GM18511 (cell line): ENCODE measurements around the gene ANGPTL3.
"Not testable (repeated sequence)": the region's sequence is repeated elsewhere in the genome, so short reads cannot be mapped to it uniquely, and the experiment has no call there.

ENCODE experiments used
- ATAC-seq: cut with Tn5 transposase; IDR thresholded peaks from one replicate; pipeline ENCODE4 v1.9.1; 2021; ENCODE audit warnings: mild to moderate bottlenecking, moderate library complexity; ENCODE audit not compliant: unreplicated experiment

The ANGPTL3 gene, protein sequence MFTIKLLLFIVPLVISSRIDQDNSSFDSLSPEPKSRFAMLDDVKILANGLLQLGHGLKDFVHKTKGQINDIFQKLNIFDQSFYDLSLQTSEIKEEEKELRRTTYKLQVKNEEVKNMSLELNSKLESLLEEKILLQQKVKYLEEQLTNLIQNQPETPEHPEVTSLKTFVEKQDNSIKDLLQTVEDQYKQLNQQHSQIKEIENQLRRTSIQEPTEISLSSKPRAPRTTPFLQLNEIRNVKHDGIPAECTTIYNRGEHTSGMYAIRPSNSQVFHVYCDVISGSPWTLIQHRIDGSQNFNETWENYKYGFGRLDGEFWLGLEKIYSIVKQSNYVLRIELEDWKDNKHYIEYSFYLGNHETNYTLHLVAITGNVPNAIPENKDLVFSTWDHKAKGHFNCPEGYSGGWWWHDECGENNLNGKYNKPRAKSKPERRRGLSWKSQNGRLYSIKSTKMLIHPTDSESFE

DNA sequence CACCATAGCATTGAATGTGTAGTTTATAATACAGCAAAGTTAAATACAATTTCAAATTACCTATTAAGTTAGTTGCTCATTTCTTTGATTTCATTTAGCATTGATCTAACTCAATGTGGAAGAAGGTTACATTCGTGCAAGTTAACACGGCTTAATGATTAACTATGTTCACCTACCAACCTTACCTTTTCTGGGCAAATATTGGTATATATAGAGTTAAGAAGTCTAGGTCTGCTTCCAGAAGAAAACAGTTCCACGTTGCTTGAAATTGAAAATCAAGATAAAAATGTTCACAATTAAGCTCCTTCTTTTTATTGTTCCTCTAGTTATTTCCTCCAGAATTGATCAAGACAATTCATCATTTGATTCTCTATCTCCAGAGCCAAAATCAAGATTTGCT is at the start of gene ANGPTL3:
Gene ANGPTL3, plus strand, starts transcription at position 240 of the 400 bp plus-strand sequence. Its CDS starts 47 bp downstream, at position 287.
- ATAC-seq = no peak

DNA sequence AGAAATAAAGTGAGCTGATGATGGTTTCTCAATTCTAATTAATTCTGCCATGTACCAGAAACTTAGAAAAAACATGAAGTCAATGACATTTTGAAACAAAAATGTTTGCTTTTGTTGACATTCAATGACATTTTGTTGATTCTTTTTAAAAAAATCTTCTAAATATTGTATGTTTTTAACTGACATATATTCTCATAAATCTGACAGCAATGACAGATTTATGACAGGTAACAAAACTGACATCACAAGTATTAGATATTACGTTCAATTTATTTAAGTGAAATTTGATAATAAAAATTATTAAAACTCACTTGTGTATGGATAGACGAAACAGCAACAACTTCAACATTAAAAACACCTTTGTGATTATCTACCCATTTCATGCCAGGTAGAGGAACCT is 36.0 kb upstream of the ANGPTL3 start:
- ATAC-seq = no peak

DNA sequence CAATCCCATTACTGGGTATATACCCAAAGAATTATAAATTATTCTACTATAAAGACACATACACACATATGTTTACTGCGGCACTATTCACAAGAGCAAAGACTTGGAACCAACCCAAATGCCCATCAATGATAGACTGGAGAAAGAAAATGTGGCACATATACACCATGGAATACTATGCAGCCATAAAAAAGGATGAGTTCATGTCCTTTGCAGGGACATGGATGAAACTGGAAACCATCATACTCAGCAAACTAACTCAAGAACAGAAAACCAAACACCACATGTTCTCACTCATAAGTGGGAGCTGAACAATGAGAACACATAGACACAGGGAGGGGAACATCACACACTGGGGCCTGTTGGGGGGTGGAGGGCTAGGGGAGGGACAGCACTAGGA is 30.1 kb upstream of the ANGPTL3 start:
- ATAC-seq = not testable (repeated sequence)

DNA sequence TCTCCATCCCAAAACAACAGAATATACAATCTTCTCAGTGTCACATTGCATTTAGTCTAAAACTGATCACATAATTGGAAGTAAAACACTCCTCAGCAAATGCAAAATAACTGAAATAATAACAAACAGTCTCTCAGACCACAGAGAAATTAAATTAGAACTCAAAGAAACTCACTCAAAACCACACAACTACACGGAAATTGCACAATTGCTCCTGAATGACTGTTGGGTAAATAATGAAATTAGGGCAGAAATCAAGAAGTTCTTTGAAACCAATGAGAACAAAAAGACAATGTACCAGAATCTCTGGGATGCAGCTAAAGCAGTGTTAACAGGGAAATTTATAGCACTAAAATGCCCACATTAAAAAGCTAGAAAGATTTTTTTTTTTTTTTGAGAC is 29.4 kb upstream of the ANGPTL3 start:
- not testable (repeated sequence) for ATAC-seq

DNA sequence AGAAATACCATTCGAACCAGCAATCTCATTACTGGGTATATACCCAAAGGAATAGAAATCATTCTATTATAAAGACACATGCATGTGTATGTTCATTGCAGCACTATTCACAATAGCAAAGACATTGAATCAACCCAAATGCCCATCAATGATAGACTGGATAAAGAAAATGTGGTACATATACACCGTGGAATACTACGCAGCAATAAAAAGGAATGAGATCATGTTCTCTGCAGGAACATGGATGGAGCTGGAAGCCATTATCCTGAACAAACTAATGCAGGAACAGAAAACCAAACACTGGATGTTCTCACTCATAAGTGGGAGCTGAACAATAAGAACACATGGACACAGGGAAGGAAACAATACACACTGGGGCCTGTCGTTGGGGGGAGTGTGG is 25.8 kb upstream of the ANGPTL3 start:
- not testable (repeated sequence) for ATAC-seq

DNA sequence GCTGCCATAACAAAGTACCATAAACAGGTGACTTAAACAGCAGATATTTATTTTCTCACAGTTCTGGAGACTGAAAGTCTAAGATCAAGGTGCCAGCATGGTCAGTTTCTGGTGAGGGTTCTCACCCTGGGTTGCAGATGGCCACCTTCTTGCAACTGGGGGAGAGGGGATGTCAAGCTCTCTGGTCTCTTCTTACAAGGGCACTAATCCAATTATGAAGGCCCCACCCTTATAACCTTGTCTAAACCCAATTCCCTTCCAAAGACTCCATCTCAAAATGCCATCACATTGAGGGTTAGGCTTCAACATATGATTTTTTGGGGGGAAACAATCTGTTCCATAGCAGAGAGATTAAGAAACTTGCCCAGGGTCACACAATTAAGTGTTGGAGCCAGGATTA is 24.8 kb upstream of the ANGPTL3 start:
- no peak for ATAC-seq

DNA sequence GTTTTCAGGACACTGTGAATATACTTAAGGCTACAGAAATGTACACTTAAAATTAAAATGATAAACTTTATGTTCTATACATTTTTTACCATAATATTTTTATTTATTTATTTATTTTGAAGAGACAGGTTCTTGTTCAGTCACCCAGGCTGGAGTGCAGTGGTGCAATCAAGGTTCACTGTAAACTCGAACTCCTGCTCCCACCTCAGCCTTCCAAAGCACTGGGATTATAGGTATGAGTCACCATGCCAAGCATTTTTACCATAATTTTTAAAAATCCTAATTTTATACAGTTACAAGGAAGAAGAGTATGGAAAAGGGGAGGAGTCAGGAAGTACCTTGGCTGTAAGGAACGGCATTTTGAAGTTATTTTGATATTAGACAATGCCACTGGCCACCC is 23.6 kb upstream of the ANGPTL3 start:
- ATAC-seq = no peak

DNA sequence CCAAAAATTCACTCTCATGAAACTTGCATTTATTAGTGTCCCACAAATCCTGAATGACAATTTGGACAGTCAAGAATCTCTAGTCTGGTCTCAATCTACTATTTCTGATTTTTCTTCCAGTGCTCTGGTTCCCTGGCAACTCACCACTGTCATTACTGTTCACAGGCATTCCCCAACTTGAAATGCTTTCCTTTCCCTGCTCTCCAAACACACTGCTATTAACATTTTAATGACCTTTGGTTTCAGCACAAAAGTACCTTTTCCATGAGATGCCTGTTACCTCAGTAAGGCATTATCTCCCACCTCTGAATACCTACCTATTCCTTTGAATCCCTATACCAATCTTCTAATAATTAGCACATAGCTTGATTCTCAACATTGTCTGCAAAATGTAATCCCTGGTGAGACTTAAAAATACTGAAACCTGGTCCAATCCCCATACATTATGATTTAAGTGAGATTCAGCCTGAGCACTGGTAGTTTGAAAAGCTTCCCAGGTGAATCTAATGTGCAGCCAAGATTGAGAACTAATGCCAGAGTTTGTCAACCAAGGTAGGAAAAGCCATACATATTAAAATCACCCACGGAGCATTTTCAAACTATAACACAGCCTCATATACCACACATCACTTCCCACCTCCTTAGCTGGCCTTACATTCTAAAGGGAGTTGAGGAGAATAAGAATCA is 11.7 kb upstream of the ANGPTL3 start:
- ATAC-seq = no peak

DNA sequence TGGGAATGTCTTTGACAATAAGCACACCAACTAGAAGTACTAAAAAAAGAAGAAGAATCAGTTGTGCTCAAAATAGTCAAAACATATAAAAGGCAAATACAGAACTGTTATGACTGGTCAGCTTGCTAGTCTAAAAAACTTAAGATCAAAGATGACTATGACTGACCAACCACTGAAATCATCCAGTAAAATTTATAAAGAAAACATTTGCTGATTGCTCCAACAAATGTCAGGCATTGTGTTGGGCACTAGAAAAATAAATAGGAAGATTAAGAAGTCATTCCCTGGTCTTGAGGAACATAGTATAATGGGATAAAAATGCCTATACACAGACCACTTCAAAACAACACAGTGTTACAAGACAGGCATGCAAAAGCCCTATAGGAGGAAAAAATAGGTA is 9.3 kb upstream of the ANGPTL3 start:
- ATAC-seq = no peak

DNA sequence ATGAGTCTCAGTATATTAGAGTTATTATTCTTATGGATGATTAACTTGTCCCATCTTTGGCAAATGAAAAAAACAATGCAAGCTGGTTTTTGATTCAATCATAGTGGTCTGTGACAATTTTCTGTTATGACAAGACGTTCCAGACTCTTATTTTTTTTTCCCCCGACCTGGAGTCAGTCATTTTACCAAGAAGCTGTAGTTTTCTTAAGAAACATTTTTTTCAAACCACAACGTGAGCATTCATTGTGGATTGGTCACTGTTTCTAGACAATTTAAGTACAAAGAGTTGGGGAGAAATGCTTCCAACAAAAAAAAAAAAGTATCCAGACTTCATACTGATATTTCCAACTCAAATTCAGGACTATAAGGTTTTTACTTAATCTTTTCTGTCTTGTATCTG is 8.0 kb upstream of the ANGPTL3 start:
- ATAC-seq = no peak

DNA sequence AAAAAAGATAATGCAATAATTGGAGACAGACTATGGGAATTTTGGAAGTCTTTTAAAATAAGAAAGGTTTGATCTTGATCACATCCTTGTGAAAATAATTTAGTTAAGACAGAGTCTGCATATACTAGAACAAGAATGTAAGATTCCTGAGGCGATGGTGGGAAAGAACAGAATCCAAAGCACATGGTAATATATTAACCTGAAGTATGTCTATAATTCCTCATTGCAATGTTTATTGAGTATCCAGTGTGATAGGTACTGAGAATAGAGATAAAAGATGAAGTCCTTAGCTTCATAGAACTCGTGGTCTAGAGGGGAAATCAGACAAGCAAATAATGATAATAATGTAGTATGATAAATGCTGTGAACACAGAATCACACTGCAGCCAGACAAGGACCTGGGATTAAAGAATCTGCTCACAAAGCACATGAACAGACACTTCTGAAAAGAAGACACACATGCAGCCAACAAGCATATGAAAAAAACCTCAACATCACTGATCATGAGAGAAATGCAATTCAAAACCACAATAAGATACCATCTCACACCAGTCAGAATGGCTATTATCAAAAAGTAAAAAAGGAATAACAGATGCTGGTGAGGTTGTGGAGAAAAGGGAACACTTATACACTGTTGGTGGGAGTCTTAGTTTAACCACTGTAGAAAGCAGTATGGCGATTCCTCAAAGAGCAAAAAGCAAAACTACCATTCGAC is 6.9 kb upstream of the ANGPTL3 start:
- ATAC-seq = no peak

DNA sequence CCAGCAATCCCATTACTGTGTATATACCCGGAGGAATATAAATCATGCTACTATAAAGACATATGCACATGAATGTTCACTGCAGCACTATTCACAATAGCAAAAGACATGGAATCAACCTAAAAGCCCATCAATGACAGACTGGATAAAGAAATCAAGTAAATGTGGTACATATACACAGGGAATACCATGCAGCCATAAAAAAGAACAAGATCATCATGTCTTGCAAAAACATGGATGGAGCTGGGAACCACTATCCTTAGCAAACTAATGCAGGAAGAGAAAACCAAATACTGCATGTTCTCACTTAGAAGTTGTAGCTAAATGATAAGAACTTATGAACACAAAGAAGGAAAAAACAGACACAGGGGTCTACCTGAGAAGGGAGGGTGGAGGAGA is 6.4 kb upstream of the ANGPTL3 start:
- no peak for ATAC-seq

DNA sequence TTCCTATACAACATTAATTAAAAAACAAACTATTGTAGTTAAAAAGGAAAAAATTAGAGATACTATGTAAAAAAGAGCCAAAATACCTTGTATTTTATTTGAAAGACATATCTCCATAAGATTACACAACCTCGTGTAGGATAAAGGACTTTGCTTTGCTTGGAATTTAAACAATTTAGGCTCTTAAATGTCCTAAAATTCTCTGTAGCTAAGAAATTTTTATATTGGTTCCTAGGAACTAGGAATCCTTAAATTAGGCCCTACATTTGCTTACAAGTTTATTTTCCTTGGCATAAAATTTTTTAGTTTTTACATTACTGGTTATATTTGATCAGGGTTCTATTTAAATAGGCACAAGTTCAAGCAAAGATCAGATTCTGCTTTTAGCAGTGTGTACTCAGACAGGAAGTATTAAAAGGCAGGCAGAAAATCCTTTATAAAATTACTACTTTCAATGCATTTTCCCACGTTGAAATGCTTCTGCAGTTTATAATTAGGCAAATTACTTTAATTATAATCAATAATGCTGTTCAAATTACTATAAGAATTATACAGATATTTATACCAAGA is 3.4 kb upstream of the ANGPTL3 start:
- no peak for ATAC-seq

DNA sequence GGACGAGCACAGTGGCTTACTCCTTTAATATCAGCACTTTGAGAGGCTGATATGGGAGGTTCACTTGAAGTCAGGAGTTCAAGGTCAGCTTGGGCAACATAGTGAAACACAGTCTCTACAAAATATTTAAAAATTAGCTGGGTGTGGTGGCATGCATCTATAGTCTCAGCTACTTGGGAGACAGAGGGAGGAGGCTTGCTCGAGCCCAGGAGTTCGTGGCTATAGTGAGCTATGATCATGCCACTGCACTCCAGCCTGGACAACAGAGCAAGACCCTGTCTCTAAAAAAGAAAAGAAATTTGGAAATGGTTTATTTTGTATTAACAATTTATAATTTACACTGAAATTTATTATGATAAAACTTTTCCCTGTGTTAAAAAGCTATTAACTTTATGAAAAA is 1.7 kb upstream of the ANGPTL3 start:
- ATAC-seq = no peak

DNA sequence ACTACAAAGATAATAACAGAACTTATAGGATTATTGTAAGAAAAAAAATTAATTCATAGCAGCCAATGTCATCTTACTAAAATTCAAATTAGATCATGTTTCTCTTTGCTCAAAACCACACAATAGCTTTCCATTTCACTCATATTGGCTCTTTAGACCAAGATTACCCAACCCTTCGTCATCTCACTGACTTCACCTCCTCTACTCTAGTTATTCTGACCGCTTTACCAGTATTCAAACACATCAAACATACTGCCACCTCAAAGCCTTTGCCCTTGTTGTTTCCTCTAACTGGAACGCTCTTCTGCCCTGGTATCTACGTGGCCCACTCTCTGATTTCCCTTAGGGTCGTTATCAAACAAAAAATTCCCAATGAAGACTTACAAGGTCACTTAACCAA is 1.7 kb downstream of the ANGPTL3 start:
- no peak for ATAC-seq

DNA sequence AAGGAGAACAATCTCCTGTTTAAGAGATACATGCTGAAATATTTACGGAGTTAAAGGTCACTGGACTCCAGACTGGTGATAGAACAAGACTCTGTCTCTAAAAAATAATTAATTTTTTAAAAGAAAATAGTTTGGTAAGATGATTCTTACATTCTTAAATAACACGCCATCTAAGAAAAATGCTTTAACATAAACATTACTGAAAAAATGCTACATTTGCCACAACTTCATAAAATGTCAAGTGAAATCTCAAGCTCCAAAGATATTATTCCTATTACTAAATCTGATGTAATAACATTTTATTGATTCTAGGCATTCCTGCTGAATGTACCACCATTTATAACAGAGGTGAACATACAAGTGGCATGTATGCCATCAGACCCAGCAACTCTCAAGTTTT is 4.1 kb downstream of the ANGPTL3 start:
- ATAC-seq = no peak

DNA sequence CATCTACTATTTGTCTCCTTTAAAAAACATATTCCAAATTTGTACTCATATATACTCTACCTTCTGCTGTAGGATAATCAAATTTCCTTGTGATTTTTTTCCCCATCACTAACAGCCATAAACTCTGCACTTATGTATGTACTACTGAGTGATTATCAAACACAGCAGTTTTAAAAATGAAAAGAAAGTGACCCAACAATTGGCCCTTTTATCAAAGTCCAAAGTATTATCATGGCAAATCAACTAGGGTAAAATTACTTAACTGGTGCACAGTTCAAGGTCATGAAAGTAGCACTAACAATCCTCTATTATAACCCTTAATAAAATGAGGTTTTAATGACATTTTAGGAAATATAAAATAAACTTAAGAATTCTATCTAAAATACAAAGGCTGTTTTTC is 11.6 kb downstream of the ANGPTL3 start:
- no peak for ATAC-seq

DNA sequence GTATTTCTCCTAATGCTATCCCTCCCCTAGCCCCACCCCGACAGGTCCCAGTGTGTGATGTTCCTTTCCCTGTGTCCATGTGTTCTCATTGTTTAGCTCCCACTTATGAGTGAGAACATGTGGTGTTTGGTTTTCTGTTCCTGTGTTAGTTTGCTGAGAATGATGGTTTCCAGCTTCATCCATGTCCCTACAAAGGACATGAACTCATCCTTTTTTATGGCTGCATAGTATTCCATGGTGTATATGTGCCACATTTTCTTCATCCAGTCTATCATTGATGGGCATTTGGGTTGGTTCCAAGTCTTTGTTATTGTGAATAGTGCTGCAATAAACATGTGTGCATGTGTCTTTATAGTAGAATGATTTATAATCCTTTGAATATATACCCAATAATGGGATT is 13.3 kb downstream of the ANGPTL3 start:
- not testable (repeated sequence) for ATAC-seq

DNA sequence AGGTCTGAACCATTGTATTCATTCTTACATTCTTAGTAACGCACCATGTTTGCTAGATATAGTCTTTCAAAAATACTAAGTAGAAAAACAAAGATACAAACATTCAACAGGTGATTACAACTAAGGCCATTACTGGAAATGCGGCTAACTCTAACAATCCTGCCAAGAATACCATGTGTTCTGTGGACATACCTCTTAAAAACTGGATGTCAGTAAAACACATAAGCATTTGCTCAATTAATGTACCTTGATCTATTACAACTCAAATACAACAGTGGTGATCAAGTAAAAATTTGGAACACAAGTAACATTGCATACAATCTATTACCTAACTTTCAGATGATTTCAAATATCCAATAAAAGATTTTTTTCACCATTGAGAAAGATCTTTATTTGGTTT is 15.4 kb downstream of the ANGPTL3 start:
- ATAC-seq = no peak

DNA sequence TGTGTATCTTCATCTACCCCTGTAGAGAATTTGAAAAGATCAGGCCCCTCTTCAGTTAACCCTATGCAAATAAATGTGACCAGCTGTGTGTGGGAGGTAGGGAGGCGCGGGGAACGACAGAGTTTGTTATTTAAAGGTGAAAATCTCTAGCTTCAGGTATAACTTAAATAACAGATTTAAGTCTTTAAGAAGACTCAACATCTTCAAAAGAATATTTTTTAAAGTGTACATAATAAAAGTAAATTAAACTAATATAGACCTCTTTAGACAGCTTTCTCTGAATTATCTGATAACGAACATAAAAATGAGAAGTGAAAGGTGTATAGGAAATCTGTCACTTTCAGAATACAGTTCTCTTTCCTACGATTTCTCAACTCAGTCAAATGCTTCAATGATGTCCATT is 16.0 kb downstream of the ANGPTL3 start:
- peak; percentile 99 for ATAC-seq

DNA sequence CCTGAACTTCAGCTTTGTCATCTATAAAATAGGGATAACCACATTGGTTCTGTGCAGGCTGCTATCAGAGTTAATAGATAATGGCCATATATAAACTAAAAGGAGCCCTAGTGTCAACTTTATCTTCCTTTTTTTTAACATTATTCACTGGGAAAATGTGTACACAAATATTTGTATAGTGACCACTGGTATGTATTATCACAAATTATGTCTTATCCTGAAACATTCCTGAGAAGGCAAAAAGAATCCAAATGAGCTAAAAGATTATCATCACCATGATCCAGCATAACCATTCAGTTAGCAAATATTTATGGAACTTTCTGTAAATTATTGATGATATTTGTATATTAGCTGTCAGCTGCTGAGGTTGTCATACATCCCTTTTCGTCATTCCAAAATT is 16.6 kb downstream of the ANGPTL3 start:
- peak; percentile 27 for ATAC-seq
